SK-N-MC (cell line): Measurements from ENCODE around the gene COL8A1.

Source experiments
- EZH2 ChIP-seq: fragments of 200-600 bp; sonication (generic); IDR thresholded peaks from one replicate; pipeline ENCODE4 v1.6.1; 2017; ENCODE audit warnings: antibody characterized with exemption
- FOXP2 ChIP-seq: optimal IDR thresholded peaks from 2 replicates; pipeline ENCODE3; 2011; ENCODE audit warnings: mild to moderate bottlenecking, moderate library complexity; ENCODE audit not compliant: insufficient read depth; ENCODE audit errors: extremely low read length, control extremely low read depth

DNA sequence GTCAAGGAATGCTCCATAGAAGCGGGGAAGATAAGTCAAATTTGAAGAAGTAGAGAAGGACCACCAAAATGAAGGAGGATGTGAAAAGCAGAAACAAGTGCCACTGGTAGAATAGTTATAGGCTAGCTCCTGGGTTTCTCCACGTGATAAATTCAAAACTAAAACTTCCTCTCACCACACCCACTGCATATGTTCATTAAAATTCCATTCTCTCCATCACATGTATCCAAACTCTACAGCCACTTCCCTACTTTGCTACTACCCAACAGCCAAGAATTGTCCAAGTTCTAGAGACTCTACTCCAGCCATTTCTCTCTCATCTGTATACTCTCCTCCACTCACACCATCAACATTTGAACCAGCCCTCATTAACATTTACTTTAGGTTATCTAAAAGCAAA lies 60.5 kb downstream of the COL8A1 start:
- TF ChIP-seq EZH2 = no peak
- TF ChIP-seq FOXP2 = no peak
